HG03025 (cell line): ENCODE data around the gene NDUFB7.
"Not testable (repeated sequence)": the region's sequence is repeated elsewhere in the genome, so short reads cannot be mapped to it uniquely, and the experiment has no call there.

Experiments
- ATAC-seq: cut with Tn5 transposase; IDR thresholded peaks from one replicate; pipeline ENCODE4 v1.9.1; 2021; ENCODE audit warnings: mild to moderate bottlenecking, moderate library complexity; ENCODE audit not compliant: unreplicated experiment, low FRiP score

The NDUFB7 gene

DNA sequence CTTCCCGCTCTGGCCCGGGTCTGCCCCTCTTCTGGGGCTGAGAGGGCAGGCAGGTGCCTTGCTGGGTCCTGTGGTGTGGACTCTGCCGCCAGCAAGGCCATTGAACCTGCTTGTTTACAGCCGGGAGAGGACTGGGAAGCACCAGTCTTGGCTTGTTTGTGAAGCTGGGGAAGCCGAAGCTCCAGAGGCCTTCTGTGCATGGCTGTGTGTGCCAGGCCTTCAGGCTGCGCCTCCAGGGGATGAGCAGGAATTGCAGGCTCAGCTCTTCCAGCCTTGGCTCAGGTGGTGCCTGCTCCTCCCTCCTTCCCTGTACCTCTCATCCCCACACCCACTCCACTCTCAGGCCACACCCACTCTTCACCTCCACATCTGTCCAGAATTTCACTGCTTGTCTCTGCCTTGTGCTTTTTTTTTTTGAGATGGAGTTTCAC lies 17.5 kb downstream of the NDUFB7 start:
- ATAC-seq: no peak

DNA sequence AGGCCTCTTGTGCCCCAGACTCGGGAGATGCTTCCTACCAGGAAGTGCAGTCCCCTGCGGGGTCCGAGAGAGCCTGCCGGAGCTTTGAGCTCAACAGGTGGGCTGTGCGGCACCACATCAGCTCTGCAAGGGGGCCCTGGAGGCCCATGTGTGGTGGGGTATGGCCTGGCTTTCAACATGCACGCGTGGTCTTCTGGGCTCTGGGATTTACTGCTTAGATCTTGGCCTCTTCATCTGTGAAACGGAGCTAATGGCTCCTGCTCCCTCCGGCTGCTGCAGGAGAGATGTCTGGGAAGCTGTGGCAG lies 18.0 kb downstream of the NDUFB7 start:
- ATAC-seq: no peak

DNA sequence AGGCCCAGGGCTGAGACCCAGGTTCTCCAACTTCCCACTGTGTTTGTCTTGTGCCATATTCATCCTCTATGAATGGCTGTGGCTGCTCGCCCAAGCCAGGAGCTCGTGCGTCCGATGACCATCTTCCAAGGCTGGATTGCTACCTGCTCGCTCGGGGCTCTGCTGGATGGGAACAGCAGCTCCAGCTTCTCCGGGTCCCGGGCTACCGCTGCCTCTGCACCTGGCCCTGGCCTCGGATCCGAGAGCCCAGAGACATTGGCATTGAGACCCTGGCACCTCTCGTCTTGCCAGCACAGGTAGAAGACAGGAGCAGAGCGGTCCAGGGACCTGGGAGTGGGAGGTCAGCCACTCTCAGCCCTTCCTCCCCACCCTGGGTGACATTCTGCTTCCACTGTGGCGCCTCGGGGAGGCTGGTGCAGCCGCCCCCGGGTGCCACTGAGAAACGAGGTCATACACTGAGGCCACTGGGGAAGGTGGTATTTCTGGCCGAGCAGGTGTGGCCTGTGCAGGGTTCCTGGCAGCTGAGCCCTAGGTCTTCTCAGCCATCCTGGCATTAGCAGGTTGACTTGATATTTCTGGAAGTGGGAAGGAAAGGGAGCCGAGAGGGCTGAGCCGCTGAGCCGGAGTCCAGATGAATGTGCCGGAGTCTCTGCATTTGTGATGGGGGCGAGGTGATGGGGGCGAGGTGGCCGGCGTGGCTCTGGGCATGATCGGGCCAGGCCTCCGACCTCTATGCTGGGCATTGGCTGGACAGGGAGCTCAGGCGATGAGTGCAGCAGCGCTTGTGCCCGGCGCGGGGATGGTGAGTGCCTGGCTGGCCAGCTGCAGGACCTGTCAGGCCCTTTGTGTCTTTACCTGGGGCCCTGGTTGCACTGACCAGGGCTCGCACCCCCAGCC lies 18.6 kb downstream of the NDUFB7 start:
- ATAC-seq: no peak

DNA sequence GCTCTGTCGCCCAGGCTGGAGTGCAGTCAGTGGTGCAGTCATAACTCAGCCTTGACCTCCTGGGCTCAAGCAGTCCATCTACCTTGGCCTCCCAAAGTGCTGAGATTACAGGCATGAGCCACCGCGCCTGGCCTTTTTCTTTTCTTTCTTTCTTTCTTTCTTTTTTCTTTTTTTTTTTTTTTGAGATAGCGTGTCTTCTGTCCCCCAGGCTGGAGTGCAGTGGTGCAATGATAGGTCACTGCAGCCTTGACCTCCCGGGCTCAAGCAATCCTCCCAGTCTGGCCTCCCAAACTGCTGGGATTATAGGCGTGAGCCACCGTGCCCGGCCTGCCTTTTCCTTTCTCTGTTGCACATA lies 19.9 kb downstream of the NDUFB7 start:
- not testable (repeated sequence) for ATAC-seq

DNA sequence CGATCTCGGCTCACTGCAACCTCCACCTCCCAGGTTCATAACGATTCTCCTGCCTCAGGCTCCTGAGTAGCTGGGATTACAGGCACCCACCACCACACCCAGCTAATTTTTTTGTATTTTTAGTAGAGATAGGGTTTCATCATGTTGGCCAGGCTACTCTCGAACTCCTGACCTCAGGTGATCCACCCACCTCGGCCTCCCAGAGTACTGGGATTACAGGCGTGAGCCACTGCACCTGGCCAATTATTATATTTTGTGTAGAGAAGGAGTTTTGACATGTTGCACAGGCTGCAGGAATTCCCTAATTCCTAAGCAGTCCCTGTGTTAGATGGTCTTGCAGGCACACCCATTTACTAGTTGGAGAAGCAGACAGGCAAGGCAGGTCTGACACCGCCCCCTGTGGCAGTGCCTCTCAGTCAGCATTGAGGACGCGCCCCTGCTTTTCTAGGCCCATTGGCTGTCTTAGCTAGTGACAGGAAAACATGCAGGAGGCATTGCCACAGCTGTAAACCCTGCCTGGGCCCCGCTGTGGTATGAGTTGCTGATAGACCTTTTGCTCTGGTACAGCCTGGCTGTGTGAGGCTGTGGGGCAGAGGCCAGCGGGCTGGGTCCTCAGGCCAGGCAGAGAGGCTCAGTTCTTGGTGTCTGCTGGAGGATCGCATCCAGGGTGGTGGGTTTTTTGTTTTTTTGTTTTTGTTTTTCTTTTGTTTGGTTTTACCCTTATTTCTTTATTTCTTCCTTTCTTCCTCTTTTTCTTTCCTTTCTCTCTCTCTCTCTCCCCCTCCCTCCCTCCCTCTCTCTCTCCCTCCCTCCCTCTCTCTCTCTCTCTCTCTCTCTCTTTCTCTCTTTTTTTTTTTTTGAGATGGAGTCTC lies 20.5 kb downstream of the NDUFB7 start:
- not testable (repeated sequence) for ATAC-seq

DNA sequence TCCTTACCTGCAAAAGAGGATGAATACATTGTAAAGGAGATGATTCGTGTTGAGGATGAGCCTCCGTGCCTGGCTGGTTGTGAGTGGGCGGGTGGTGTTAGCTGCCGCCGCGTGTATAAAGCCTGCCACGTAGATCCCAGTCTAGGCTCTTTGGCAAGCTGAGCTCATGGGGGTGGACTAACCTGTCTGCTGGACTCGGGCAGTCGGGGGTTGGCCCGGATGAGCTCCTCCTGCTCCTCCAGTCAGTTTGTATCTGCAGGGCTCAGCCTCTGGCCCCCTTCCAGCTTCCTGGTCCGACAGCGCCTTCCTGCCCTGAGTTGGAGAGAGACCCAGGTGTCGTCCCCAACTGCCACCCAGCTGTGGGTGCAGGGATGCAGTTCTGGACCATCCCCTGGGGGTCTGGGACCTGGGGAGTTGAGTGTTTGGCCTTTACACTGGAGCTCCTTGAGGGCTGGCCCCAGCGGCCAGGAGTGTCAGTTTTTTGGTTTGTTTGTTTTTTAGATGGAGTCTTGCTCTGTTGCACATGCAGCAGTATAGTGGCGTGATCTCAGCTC lies 21.6 kb downstream of the NDUFB7 start:
- no peak for ATAC-seq

DNA sequence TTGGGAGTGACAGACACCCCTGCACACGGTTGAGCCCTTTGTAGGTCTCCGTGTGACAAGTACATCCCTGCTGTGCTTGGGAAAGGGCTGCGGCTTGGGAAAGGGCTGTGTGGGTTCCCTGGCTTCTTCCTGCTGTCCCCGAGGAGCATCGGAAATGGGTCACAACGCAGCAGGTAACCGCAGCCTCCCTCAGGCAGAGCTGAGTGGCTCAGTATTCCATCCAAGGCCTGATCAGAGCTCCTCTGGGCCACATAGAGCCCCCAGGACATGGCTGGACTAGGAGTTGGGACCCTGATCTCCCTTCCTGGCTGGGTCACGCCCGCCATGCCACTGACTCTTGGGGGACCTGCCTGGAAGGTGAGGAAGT lies 26.2 kb downstream of the NDUFB7 start:
- no peak for ATAC-seq

DNA sequence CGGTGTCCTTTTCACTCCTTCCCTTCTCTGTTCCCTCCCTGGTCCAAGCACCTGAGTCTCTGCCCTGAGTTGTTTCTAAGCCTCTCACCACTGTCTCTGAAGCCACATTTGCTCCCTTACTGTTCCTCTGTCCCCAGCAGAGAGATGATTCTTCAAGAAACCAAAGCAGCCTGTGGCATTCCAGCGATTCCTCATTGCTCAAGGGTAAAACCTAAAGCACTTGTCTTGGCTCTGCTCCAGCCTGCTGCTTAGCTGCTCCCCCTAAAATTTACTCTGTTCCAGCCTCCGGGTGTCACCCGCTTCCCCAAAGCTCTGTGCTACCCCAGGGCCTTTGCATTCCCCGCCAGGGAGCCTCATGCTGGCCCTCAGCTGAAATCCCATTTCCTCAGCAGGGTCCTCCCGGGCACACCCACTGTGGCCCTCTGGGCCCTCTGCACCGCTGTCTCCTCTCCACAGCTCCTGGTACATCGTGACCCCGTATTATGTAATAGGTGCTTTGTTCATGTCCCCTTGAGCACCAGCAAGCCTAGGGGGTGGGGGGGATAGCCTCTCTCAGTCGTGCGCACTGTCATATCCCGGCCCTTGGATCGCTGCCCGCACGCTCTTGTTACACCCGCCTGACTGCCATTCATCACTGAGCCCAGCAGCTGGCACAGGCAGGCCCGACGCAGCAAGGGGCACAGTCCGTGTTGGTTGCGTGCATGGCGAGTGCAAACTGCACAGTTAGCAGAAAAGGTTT lies 26.7 kb downstream of the NDUFB7 start:
- ATAC-seq: no peak

DNA sequence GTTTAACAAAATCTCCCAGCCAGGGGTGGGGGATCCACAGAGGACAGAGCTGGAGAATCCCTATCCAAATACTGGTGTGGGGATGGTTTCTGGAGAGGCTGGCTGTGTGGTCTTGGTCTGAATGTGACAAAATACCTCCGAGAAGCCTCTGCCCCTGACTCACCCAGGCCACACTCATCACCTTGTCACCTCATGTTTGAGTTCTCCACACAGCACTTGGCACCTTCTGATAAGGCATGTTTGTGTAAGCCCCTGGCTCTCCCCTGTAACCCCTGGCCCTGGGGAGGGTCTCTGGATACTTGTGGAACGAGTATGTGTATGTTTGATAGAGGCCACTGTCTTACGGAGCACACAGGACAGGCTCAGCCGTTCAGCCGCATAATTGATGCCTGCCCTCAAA lies 27.8 kb downstream of the NDUFB7 start:
- no peak for ATAC-seq

DNA sequence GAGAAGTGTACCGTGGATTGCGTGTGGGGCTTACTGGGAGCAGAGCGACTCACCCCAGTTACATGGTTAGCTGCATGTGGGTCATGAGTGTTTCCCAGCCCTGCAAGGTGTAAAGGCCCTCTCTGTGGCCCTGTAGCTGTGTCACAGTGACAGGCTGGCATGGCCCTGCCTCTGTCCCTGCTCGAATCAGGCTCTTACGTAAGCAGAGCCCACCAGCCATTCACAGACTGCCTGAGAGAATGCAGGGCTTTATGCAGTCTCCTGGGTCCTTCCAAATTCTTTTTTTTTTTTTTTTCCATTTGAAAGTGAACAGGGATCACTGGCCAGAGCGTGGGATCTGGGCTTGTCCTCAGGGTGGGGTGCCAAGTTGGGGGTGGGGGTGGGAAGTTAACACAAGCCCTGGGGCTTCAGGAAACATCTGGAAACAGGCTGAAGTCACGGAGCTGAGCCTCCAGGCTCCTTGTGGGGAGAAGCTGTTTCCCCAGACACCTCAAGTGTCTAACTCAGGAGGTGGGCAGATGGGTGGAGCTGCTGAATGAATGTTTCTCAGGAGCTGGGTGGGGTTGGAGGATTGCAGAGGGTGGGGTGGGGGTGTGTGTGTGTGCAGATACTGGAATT lies 29.0 kb downstream of the NDUFB7 start:
- ATAC-seq: no peak

DNA sequence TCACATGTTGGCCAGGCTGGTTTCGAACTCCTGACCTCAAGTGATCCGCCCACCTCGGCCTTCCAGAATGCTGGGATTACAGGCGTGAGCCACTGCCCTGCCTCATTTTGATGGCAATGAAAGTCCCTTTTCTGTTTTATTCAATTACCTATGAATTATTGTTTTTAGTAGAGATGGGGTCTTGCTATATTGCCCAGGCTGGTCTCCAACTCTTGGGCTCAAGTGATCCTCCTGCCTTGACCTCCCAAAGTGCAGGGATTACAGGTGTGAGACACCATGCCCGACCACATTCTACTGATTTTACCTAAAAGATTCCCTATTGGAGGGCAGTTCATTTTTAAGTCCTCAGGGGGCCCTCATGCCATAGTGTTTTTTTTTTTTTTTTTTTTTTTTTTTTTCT lies 29.9 kb downstream of the NDUFB7 start:
- ATAC-seq: not testable (repeated sequence)

DNA sequence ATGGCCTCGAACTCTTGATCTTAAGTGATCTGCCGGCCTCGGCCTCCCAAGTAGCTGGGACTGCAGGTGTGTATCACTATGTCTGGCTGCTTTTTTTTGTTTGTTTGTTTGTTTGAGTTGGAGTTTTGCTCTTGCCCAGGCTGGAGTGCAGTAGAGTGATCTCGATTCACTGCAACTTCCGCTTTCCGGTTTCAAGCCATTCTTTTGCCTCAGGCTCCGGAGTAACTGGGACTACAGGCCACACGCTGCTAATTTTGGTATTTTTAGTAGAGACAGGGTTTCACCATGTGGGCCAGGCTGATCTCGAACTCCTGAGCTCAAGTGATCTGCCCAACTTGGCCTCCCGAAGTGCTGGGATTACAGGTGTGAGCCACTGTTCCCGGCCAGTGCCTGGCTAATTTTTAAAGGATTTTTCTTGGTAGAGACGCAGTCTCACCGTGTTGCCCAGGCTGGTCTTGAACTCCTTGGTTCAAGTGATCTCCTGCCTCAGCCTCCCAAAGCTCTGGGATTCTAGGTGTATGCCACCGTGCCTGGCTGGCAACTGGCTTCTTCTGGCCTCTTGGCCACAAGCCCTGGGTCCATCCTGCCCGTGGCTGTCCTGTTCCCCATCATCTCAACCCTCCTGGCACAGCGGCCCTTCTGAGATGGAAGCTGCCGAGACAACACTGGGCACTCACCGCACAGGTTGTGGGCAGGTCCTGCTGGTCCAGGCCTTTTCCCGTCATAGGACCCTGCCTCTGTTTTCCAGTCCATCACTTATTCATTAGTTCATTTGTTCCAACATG lies 30.9 kb downstream of the NDUFB7 start:
- ATAC-seq: no peak

DNA sequence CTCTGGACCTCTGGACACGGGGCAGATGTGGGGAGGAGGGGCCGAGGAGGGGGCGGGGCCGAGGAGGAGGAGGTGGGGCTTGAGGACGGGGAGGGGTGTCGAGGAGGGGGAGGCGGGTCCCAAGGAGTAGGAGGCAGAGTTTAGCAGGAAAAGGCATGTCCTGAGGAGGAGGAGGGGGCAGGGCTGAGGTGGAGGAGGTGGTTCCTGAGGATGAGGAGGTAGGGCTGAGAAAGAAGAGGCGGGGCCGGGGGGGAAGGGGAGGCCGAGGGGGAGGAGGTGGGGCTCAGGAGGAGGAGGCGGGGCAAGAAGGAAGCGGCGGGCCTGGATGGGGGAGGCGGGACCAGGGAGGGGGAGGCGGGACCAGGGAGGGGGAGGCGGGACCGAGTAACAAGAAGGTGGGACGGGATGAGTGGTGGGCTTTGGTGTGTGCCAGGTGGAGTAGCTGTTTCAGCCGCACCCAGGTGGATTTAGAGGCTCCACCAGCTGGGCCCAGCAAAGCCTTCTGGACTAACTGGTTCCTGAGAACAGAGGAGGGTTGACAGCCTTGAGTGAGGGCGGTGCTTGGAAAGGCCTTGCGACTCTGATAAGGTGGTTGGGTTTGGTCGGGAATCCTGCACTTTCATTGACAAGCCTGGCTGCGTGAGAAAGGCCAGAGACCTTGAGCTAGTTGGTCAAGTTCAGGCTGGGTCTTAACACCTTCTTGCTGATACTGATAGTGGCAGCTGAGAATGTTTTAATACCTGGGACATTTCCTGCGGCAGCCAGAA lies 34.8 kb downstream of the NDUFB7 start:
- ATAC-seq: no peak

DNA sequence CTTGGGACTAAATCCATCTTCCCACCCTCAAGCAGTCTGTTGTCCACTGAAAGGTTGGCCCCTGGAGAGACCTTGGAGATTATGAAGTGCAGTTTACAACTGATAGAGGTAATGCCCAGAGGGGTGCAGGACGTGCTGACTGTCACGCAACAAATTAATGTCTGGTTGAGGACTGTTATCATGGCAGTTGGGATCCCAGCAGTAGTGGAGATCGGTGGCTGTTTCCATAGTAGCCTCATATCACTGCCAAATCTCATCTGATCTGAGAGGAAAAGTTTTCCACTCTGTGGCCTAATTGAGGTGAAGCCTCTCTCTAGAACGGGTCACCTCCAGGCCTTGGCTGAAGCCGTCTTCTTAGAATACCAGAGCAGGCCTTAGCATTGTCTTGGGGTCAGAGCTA lies 38.4 kb downstream of the NDUFB7 start:
- no peak for ATAC-seq

DNA sequence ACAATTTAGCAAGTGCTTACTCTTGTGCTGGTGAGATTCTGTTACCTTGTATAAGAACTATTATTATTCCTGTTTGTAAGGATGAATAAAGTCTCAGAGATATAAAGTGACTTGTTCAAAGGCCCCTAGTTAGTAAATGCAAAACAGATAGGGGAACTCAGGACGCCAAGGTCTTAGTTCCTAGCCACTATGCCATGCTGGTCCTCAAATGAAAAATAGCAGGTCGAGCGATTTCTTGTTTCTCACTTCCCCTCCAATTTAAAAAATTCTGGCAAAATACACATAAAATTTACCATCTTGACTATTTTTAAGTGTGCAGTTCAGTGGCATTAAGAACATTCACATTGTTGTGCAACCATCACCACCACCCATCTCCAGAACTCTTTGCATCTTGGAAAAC lies 41.4 kb downstream of the NDUFB7 start:
- no peak for ATAC-seq

DNA sequence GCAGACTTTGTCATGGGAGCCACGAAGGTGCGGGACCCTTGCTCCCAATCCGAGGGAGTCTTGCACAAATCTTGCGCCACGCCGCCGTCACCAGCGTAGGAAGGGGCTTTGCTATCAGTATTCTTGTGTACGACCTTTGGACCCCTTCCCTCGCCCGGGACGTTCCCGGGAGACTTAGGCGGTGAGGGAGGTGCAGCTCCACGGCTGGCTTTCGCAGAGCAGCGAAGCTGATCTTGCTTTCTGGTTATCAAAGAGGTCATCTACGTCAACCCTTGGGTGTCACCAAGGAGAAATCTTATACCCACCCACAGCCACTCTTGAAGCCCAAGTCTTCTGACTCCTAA lies 41.9 kb downstream of the NDUFB7 start:
- ATAC-seq: no peak

DNA sequence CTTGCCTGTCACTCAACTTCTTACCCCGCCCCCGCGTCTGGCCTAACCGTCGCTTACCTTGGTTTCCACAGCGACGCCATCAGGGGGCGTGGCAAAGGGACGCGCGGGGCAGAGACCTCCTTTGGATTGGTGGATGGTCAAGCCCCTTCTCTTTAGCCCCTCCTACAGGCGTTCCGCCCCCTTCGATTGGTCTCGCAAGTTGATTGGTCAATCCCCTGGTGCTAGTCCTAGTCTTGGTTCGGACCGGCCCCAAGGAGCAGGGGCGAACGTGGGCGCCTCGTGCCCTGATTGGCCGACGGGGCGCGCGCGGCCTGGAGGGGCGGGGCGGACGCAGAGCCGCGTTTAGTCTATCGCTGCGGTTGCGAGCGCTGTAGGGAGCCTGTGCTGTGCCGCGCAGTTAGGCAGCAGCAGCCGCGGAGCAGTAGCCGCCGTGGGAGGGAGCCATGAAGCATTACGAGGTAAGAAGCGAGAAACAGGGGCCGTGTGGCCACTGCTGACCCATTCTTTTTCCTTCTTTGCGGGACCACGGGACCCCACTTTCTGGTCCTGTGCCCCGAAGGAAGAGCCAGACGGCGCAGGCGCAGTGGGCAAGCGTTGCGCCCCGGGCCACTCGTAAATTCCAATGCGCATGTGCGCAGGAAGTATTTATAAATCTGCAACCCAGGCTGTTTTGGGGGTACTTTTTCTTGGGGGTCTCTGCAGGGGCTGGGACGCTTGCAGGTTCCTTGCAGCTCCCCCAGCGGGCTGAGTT lies 42.4 kb downstream of the NDUFB7 start, which contains the start of gene TECR:
Gene TECR (plus strand): TSS at position 341 of the 751 bp plus-strand sequence. CDS start 103 bp downstream, at position 444.
- peak; percentile 90 for ATAC-seq
